ENCODE data around the gene TMEM117. TPM values are rescaled to one million over a fixed set of nuclear protein-coding genes. Genes with fewer than 3 reads are reported as not detected.

The TMEM117 gene
- total and polyA plus RNA-seq, 4 experiments from 2014 or later = 3.0 to 4.7 (median 3.8) TPM

GRCh38 chr12:44387581-44387980, 551.7 kb downstream of the TMEM117 start:
- CTCF ChIA-PET (ENCODE audit: partially characterized antibody) = no interaction called here
- no peaks in the 10 kb centered on the region for H3K36me3 ChIP-seq (ENCODE audit: insufficient read depth, low read length)
- intact Hi-C loops (cut with micrococcal nuclease) = no loop called here
- Mint-ChIP-seq H3K27me3 (no peaks in the 10 kb centered on the region), H3K27ac (no peak overlapping the region), H3K36me3 (peaks cover 0 to 9% of the 10 kb centered on the region in 2 donors), H3K4me3 (no peak overlapping the region), H3K4me1 (no peaks in the 10 kb centered on the region), H3K9me3 (peaks cover 0 to 1% (median 0%) of the 10 kb centered on the region in 8 donors)
- DNase-seq = no peak
- no peaks in the 10 kb centered on the region for H3K9me3 ChIP-seq (ENCODE audit: control insufficient read depth in 1 of 2, low read length in 2 of 2)
- no peaks in the 10 kb centered on the region for H3K27me3 ChIP-seq (ENCODE audit: insufficient read depth, low read length)
- POLR2A ChIA-PET (ENCODE audit: partially characterized antibody) = no interaction called here
- no peak overlapping the region for H3K4me3 ChIP-seq (ENCODE audit: low read length in 2 of 2)
- no peaks in the 10 kb centered on the region for H3K4me1 ChIP-seq (ENCODE audit: insufficient read depth, low read length)
- H3K27ac ChIP-seq (ENCODE audit: low read depth, low read length) = no peak overlapping the region

- H3K4me3 Mint-ChIP-seq = no peak overlapping the region
- ChIA-PET CTCF (ENCODE audit: partially characterized antibody) (interaction anchor here (2.3 kb wide), 1 partner anchor 8 kb away, joined by 7 read pairs; no protein-coding TSS in a partner anchor), POLR2A (ENCODE audit: partially characterized antibody) (no interaction called here)
- no peak for DNase-seq
- no peak overlapping the region for H3K27ac Mint-ChIP-seq
- H3K9me3 ChIP-seq (ENCODE audit: control insufficient read depth in 1 of 2, low read length in 2 of 2) = no peaks in the 10 kb centered on the region
- H3K27me3 Mint-ChIP-seq = no peaks in the 10 kb centered on the region
- H3K36me3 Mint-ChIP-seq = peaks cover 0 to 9% of the 10 kb centered on the region in 2 donors
- H3K27ac ChIP-seq (ENCODE audit: low read depth, low read length) = no peak overlapping the region
- peaks cover 0 to 1% (median 0%) of the 10 kb centered on the region in 8 donors for H3K9me3 Mint-ChIP-seq
- no peaks in the 10 kb centered on the region for H3K4me1 ChIP-seq (ENCODE audit: insufficient read depth, low read length)
- no peaks in the 10 kb centered on the region for H3K27me3 ChIP-seq (ENCODE audit: insufficient read depth, low read length)
- H3K4me3 ChIP-seq (ENCODE audit: low read length in 2 of 2) = no peak overlapping the region
- H3K36me3 ChIP-seq (ENCODE audit: insufficient read depth, low read length) = no peaks in the 10 kb centered on the region
- intact Hi-C loops (cut with micrococcal nuclease) = no loop called here
- no peaks in the 10 kb centered on the region for H3K4me1 Mint-ChIP-seq
Observed at GRCh38 chr12:44389038-44389437, 553.2 kb downstream of the TMEM117 start.

GRCh38 chr12:44389896-44390295, 554.0 kb downstream of the TMEM117 start:
- ChIA-PET CTCF (ENCODE audit: partially characterized antibody) (interaction anchor here (2.3 kb wide), 1 partner anchor 9 kb away, joined by 7 read pairs; no protein-coding TSS in a partner anchor), POLR2A (ENCODE audit: partially characterized antibody) (interaction anchor here (0.7 kb wide), 1 partner anchor 10 kb away, joined by 3 read pairs; no protein-coding TSS in a partner anchor)
- H3K27ac Mint-ChIP-seq = no peak overlapping the region

GRCh38 chr12:44397631-44398030, 561.8 kb downstream of the TMEM117 start:
- no peak overlapping the region for H3K27ac Mint-ChIP-seq
- Histone ChIP-seq H3K4me1 (ENCODE audit: insufficient read depth, low read length) (no peaks in the 10 kb centered on the region), H3K36me3 (ENCODE audit: insufficient read depth, low read length) (no peaks in the 10 kb centered on the region), H3K4me3 (ENCODE audit: low read length in 2 of 2) (no peak overlapping the region), H3K9me3 (ENCODE audit: control insufficient read depth in 1 of 2, low read length in 2 of 2) (no peaks in the 10 kb centered on the region), H3K27me3 (ENCODE audit: insufficient read depth, low read length) (no peaks in the 10 kb centered on the region), H3K27ac (ENCODE audit: low read depth, low read length) (no peak overlapping the region)
- CTCF ChIA-PET (ENCODE audit: partially characterized antibody) = no interaction called here
- no peak overlapping the region for H3K4me3 Mint-ChIP-seq
- H3K4me1 Mint-ChIP-seq = no peaks in the 10 kb centered on the region
- no peaks in the 10 kb centered on the region for H3K27me3 Mint-ChIP-seq
- intact Hi-C loops (cut with micrococcal nuclease) = no loop called here
- no peaks in the 10 kb centered on the region for H3K36me3 Mint-ChIP-seq
- POLR2A ChIA-PET (ENCODE audit: partially characterized antibody) = no interaction called here
- DNase-seq = no peak
- H3K9me3 Mint-ChIP-seq = peaks cover 0 to 6% (median 0%) of the 10 kb centered on the region in 8 donors

More at GRCh38 chr12:44389896-44390295, 554.0 kb downstream of the TMEM117 start:
- H3K4me1 ChIP-seq (ENCODE audit: insufficient read depth, low read length) = no peaks in the 10 kb centered on the region
- H3K27ac ChIP-seq (ENCODE audit: low read depth, low read length) = no peak overlapping the region
- Mint-ChIP-seq H3K4me3 (no peak overlapping the region), H3K4me1 (no peaks in the 10 kb centered on the region), H3K27me3 (no peaks in the 10 kb centered on the region), H3K36me3 (peaks cover 0 to 9% of the 10 kb centered on the region in 2 donors), H3K9me3 (peaks cover 0 to 1% (median 0%) of the 10 kb centered on the region in 8 donors)
- no peak overlapping the region for H3K4me3 ChIP-seq (ENCODE audit: low read length in 2 of 2)
- H3K36me3 ChIP-seq (ENCODE audit: insufficient read depth, low read length) = no peaks in the 10 kb centered on the region
- no peaks in the 10 kb centered on the region for H3K9me3 ChIP-seq (ENCODE audit: control insufficient read depth in 1 of 2, low read length in 2 of 2)
- intact Hi-C loops (cut with micrococcal nuclease) = no loop called here
- no peak for DNase-seq
- no peaks in the 10 kb centered on the region for H3K27me3 ChIP-seq (ENCODE audit: insufficient read depth, low read length)

GRCh38 chr12:44403185-44403584, 567.3 kb downstream of the TMEM117 start:
- Mint-ChIP-seq H3K27ac (no peak overlapping the region), H3K36me3 (no peaks in the 10 kb centered on the region), H3K4me3 (no peak overlapping the region), H3K27me3 (no peaks in the 10 kb centered on the region), H3K4me1 (no peaks in the 10 kb centered on the region), H3K9me3 (peaks cover 0 to 6% (median under 1%) of the 10 kb centered on the region in 8 donors)
- no peaks in the 10 kb centered on the region for H3K9me3 ChIP-seq (ENCODE audit: control insufficient read depth in 1 of 2, low read length in 2 of 2)
- no peak for DNase-seq
- no peak overlapping the region for H3K4me3 ChIP-seq (ENCODE audit: low read length in 2 of 2)
- intact Hi-C loops (cut with micrococcal nuclease) = no loop called here
- H3K36me3 ChIP-seq (ENCODE audit: insufficient read depth, low read length) = no peaks in the 10 kb centered on the region
- POLR2A ChIA-PET (ENCODE audit: partially characterized antibody) = no interaction called here
- no peaks in the 10 kb centered on the region for H3K4me1 ChIP-seq (ENCODE audit: insufficient read depth, low read length)
- no peaks in the 10 kb centered on the region for H3K27me3 ChIP-seq (ENCODE audit: insufficient read depth, low read length)
- CTCF ChIA-PET (ENCODE audit: partially characterized antibody) = no interaction called here
- H3K27ac ChIP-seq (ENCODE audit: low read depth, low read length) = no peak overlapping the region

GRCh38 chr12:44405297-44405696, 569.4 kb downstream of the TMEM117 start:
- POLR2A ChIA-PET (ENCODE audit: partially characterized antibody) = no interaction called here
- H3K36me3 Mint-ChIP-seq = no peaks in the 10 kb centered on the region
- CTCF ChIA-PET (ENCODE audit: partially characterized antibody) = no interaction called here

GRCh38 chr12:44422559-44422958, 586.7 kb downstream of the TMEM117 start:
- POLR2A ChIA-PET (ENCODE audit: partially characterized antibody) = no interaction called here
- DNase-seq = no peak
- intact Hi-C loops (cut with micrococcal nuclease) = no loop called here

More at GRCh38 chr12:44405297-44405696, 569.4 kb downstream of the TMEM117 start:
- H3K27me3 Mint-ChIP-seq = no peaks in the 10 kb centered on the region
- Histone ChIP-seq H3K4me1 (ENCODE audit: insufficient read depth, low read length) (no peaks in the 10 kb centered on the region), H3K36me3 (ENCODE audit: insufficient read depth, low read length) (no peaks in the 10 kb centered on the region), H3K4me3 (ENCODE audit: low read length in 2 of 2) (no peak overlapping the region), H3K9me3 (ENCODE audit: control insufficient read depth in 1 of 2, low read length in 2 of 2) (no peaks in the 10 kb centered on the region), H3K27me3 (ENCODE audit: insufficient read depth, low read length) (no peaks in the 10 kb centered on the region), H3K27ac (ENCODE audit: low read depth, low read length) (no peak overlapping the region)
- peaks cover 0 to 6% (median under 1%) of the 10 kb centered on the region in 8 donors for H3K9me3 Mint-ChIP-seq
- intact Hi-C loops (cut with micrococcal nuclease) = no loop called here
- H3K4me3 Mint-ChIP-seq = no peak overlapping the region
- no peaks in the 10 kb centered on the region for H3K4me1 Mint-ChIP-seq
- H3K27ac Mint-ChIP-seq = no peak overlapping the region
- DNase-seq = no peak

More at GRCh38 chr12:44422559-44422958, 586.7 kb downstream of the TMEM117 start:
- H3K4me1 Mint-ChIP-seq = no peaks in the 10 kb centered on the region
- no peak overlapping the region for H3K27ac Mint-ChIP-seq
- H3K9me3 ChIP-seq (ENCODE audit: control insufficient read depth in 1 of 2, low read length in 2 of 2) = no peaks in the 10 kb centered on the region
- no peaks in the 10 kb centered on the region for H3K4me1 ChIP-seq (ENCODE audit: insufficient read depth, low read length)
- H3K36me3 ChIP-seq (ENCODE audit: insufficient read depth, low read length) = no peaks in the 10 kb centered on the region
- H3K36me3 Mint-ChIP-seq = no peaks in the 10 kb centered on the region
- H3K27me3 Mint-ChIP-seq = peaks cover 5 to 9% of the 10 kb centered on the region in 2 donors
- no peak overlapping the region for H3K27ac ChIP-seq (ENCODE audit: low read depth, low read length)
- H3K27me3 ChIP-seq (ENCODE audit: insufficient read depth, low read length) = no peaks in the 10 kb centered on the region
- no peak overlapping the region for H3K4me3 ChIP-seq (ENCODE audit: low read length in 2 of 2)
- CTCF ChIA-PET (ENCODE audit: partially characterized antibody) = interaction anchor here (0.6 kb wide), 1 partner anchor 676 kb away, joined by 3 read pairs; no protein-coding TSS in a partner anchor
- no peak overlapping the region for H3K4me3 Mint-ChIP-seq
- peaks cover 0 to 3% (median 0%) of the 10 kb centered on the region in 8 donors for H3K9me3 Mint-ChIP-seq
